GM12878 (cell line): ENCODE measurements around the gene POU2F3. TPM values are rescaled to one million over a fixed set of nuclear protein-coding genes. Genes with fewer than 3 reads are reported as not detected.

Experiments used
- ATAC-seq: fragments of 200-7000 bp; cut with Tn5 transposase; 3 replicates; pipeline ENCODE4 v1.9.1; 2020; ENCODE audit warnings: mild to moderate bottlenecking, moderate library complexity
- BruUV-seq: library from RNA; stranded (reverse); fragments of 400-500 nt; replicated peaks from 2 replicates; lab custom pipeline; 2021; lab: Mats Ljungman, UMichigan
- CTCF ChIA-PET: fragments of 300-600 bp; sonication (Branson Sonifier 250); formaldehyde crosslinking; extraction: SDS; loops from one replicate; lab custom pipeline; 2021; ENCODE audit warnings: inconsistent platforms; lab: Yijun Ruan, JAX
- POLR2A ChIA-PET: fragments of 350-600 bp; formaldehyde crosslinking; extraction: SDS; loops from one replicate; lab custom pipeline; 2021; ENCODE audit warnings: inconsistent platforms; lab: Charles Lee
- RAD21 ChIA-PET: fragments of 300-600 bp; sonication (Branson Sonifier 250); formaldehyde crosslinking; loops from one replicate; lab custom pipeline; 2023; ENCODE audit warnings: antibody characterized with exemption; ENCODE audit not compliant: unreplicated experiment; lab: Charles Lee
- SMC1A ChIA-PET: fragments of 300-600 bp; sonication (Branson Sonifier 250); formaldehyde crosslinking; loops from one replicate; lab custom pipeline; 2023; ENCODE audit not compliant: unreplicated experiment, uncharacterized antibody; lab: Charles Lee
- DNase-seq: peaks from one replicate; pipeline ENCODE4 v3.0.0-alpha.2; 2011; ENCODE audit warnings: low read depth, low spot score
- FAIRE-seq: peaks from 3 replicates; lab custom pipeline; 2011; peaks lifted over from hg19 to GRCh38; lab: Jason Lieb, UNC
- H2AFZ ChIP-seq: 2 replicates; pipeline ENCODE4 v1.6.0; 2011; ENCODE audit warnings: low read depth, low read length, control low read depth; ENCODE audit not compliant: control insufficient read depth
- H3K27ac ChIP-seq: 2 replicates; pipeline ENCODE4 v1.5.1; 2011; ENCODE audit warnings: control low read depth; ENCODE audit not compliant: control insufficient read depth, insufficient read depth
- H3K27me3 ChIP-seq, 2 experiments: replicated peaks in 1 of 2; 2 replicates each; pipeline versions ENCODE4 v1.6.0 to v1.6.1; 2011; ENCODE audit warnings: low read length in 1 of 2; ENCODE audit not compliant: control insufficient read depth in 2 of 2, insufficient read depth in 2 of 2
- H3K36me3 ChIP-seq, 2 experiments: 2 replicates each; pipeline ENCODE4 v1.5.1; 2011; ENCODE audit warnings: low read length in 1 of 2; ENCODE audit not compliant: control insufficient read depth in 2 of 2, insufficient read depth in 2 of 2
- H3K4me1 ChIP-seq: 2 replicates; pipeline ENCODE4 v1.6.1; 2011; ENCODE audit warnings: mild to moderate bottlenecking, low read length, moderate library complexity, mixed read lengths; ENCODE audit not compliant: control insufficient read depth, insufficient read depth
- H3K4me2 ChIP-seq: 2 replicates; pipeline ENCODE4 v1.6.0; 2011; ENCODE audit warnings: control low read depth; ENCODE audit not compliant: control insufficient read depth, insufficient read depth
- H3K4me3 ChIP-seq: fragments of 200-600 bp; sonication (generic); 2 replicates; pipeline ENCODE4 v1.5.1; 2016
- H3K79me2 ChIP-seq: 2 replicates; pipeline ENCODE4 v1.6.0; 2011; ENCODE audit warnings: low read length; ENCODE audit not compliant: control insufficient read depth, insufficient read depth
- H3K9ac ChIP-seq: 2 replicates; pipeline ENCODE4 v1.8.0; 2011; ENCODE audit warnings: low read length, control low read depth, mixed read lengths; ENCODE audit not compliant: control insufficient read depth, insufficient read depth
- H3K9me3 ChIP-seq: replicated peaks from 3 replicates; pipeline ENCODE4 v1.5.1; 2011; ENCODE audit warnings: mild to moderate bottlenecking, low read length; ENCODE audit not compliant: control insufficient read depth, insufficient read depth
- H4K20me1 ChIP-seq: 2 replicates; pipeline ENCODE4 v1.6.0; 2011; ENCODE audit not compliant: control insufficient read depth, insufficient read depth
- CUX1 ChIP-seq: IDR thresholded peaks from 2 replicates; pipeline ENCODE4 v1.6.1; 2012; ENCODE audit warnings: improper control_type of control experiment, low read depth, low read length; ENCODE audit not compliant: insufficient replicate concordance
- FOXK2 ChIP-seq: fragments of 450-650 bp; IDR thresholded peaks from 2 replicates; pipeline ENCODE4 v1.6.1; 2017; ENCODE audit warnings: mild to moderate bottlenecking, moderate library complexity
- SMAD5 ChIP-seq: IDR thresholded peaks from 2 replicates; pipeline ENCODE4 v1.6.1; 2016; ENCODE audit warnings: antibody characterized with exemption, low read depth
- SP1 ChIP-seq: IDR thresholded peaks from one replicate; pipeline ENCODE4 v1.6.1; 2011; ENCODE audit warnings: low read depth, low read length
- STAT3 ChIP-seq: IDR thresholded peaks from 2 replicates; pipeline ENCODE4 v1.6.1; 2011; ENCODE audit warnings: low read depth, low read length, improper control_type of control experiment
- WGBS: methylation state at CpG from one replicate; pipeline ENCODE4 v1.1.6; 2016; ENCODE audit warnings: low lambda C conversion rate; ENCODE audit not compliant: insufficient replicate concordance, insufficient coverage; ENCODE audit errors: missing lambda C conversion rate; 5-methylcytosine and 5-hydroxymethylcytosine counted together
- in situ Hi-C: fragments of 300-500 bp; cut with MboI; formaldehyde crosslinking; loops from 9 replicates; pipeline ENCODE4 v1.14.3; 2018; ENCODE audit warnings: mixed read lengths
- intact Hi-C: fragments of 100-400 bp; cut with micrococcal nuclease; formaldehyde crosslinking; loops from one replicate; pipeline ENCODE4 v1.14.2; 2022; ENCODE audit not compliant: unreplicated experiment
- polyA plus RNA-seq, 11 experiments: library from polyadenylated mRNA; depleted of rRNA in 4 of 11; unstranded in 6 of 11; stranded (reverse) in 5 of 11; fragments of >200 nt; fragmentation: Nextera tagmentation in 4 of 11; fragmentation: Illumina TruSeq in 1 of 11; extraction: Ambion mirVana in 4 of 11; extraction: Trizol in 1 of 11; gene quantifications; 1 replicate in 1 of 11; 2 replicates in 10 of 11; pipeline versions ENCODE4 v1.2.1 to v1.2.3, GENCODE V29; 2011 to 2016; ENCODE audit warnings: inconsistent platforms in 2 of 11, missing spikeins in 2 of 11, low read depth in 1 of 11
- total RNA-seq, 4 experiments: library from RNA; depleted of rRNA in 3 of 4; stranded (reverse); fragments of >200 nt in 3 of 4; fragmentation: Illumina TruSeq in 1 of 4; extraction: Trizol in 1 of 4; gene quantifications; 2 replicates each; pipeline versions ENCODE4 v1.2.1 to v1.2.3, GENCODE V29; 2013 to 2021

POU2F3 gene
- total and polyA plus RNA-seq, 10 of the 15 experiments (the other 5 are each of a cell fraction or from before 2014, with no cell fraction given) = 0.09 to 4.4 (median 0.33) TPM

GRCh38 chr11:120216426-120217102 lies 23.4 kb upstream of the POU2F3 start:
- Histone ChIP-seq H3K36me3 (no peaks in the 10 kb centered on the region), H3K9me3 (no peaks in the 10 kb centered on the region), H3K79me2 (no peaks in the 10 kb centered on the region), H2AFZ (no peak overlapping the region), H3K27me3 (no peaks in the 10 kb centered on the region), H3K27ac (no peak overlapping the region), H3K4me2 (no peak overlapping the region), H3K9ac (no peak overlapping the region), H4K20me1 (no peaks in the 10 kb centered on the region), H3K4me1 (peaks cover 3% of the 10 kb centered on the region; the same call in 1 of the 2 replicates), H3K4me3 (no peak overlapping the region)
- intact Hi-C loops (no loop called here), in situ Hi-C loops (no loop called here)
- DNase-seq = no peak
- ChIA-PET SMC1A (interaction anchor here (0.7 to 1.0 kb wide), 2 partner anchors 86 to 414 kb away, joined by 3 read pairs; no protein-coding TSS in a partner anchor), RAD21 (no interaction called here), CTCF (no interaction called here), POLR2A (no interaction called here)
- TF ChIP-seq SMAD5 (no peak), SP1 (no peak), STAT3 (no peak), CUX1 (no peak), FOXK2 (no peak)
- ATAC-seq = no peak
- BruUV-seq = no TSS peak
- 43% methylated on average over 8 of the region's 8 CpGs for WGBS
- no peak for FAIRE-seq
